NCI-H2196 treated with DMSO at 0.1 percent for 48 hours (cell line): ENCODE data around the gene RNF212B.
A peak's percentile ranks its signal among the peaks of the same experiment; 100 is the strongest.
"Not testable (repeated sequence)": the region's sequence is repeated elsewhere in the genome, so short reads cannot be mapped to it uniquely, and the experiment has no call there.

Experiments
- DNase-seq: peaks from one replicate; lab custom pipeline; 2025; ENCODE audit not compliant: unreplicated experiment; lab: John Stamatoyannopoulos, UW

Gene RNF212B

GRCh38 chr14:23237772-23238594, at the start of gene RNF212B:
Gene RNF212B (plus strand): TSS chr14:23237936. CDS start chr14:23240346, 2,410 bp downstream.
- peak; percentile 97 for DNase-seq

DNA sequence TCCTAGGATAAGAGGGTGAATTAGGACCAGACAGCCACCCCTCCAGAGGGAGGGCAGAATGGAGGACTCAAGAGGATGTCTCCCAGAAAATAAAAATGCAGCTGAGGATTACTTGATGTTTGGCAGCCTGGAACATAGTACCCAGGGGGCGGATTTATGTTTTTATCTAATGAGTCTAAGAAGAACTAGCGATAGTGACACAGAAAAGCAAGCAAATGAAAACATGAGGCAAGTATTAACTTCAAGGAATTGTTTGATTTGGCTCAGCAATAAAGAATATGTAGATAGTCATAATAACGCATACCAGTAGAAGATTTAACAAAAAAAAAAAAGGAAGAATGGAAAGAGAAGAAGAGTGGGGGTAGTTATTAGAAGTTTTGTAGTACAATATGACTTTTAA, 44.3 kb upstream of the RNF212B start:
- no peak for DNase-seq

GRCh38 chr14:23195552-23196101, 42.1 kb upstream of the RNF212B start:
- DNase-seq = no peak

DNA sequence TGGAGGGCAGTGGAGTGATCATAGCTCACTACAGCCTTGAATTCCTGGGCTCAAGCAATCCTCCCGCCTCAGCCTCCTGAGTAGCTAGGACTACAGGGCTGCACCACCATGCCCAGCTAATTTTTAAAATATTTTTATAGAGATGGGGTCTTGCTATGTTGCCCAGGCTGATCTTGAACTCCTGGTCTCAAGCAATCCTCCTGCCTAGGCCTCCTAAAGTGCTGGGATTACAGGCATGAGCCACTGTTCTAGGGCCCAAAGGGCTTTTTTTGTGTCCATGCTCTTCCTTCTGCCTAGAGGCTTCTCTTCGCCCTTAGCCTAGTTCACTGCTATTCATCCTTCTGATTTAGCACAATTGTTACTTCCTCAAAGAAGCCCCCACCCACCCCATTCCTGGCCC, 41.2 kb upstream of the RNF212B start:
- not testable (repeated sequence) for DNase-seq

GRCh38 chr14:23199141-23199540, 38.6 kb upstream of the RNF212B start:
- DNase-seq = not testable (repeated sequence)

GRCh38 chr14:23202001-23202400, 35.7 kb upstream of the RNF212B start:
- no peak for DNase-seq

GRCh38 chr14:23206422-23207145, 31.2 kb upstream of the RNF212B start:
- no peak for DNase-seq

GRCh38 chr14:23207146-23207540, 30.6 kb upstream of the RNF212B start:
- DNase-seq = no peak

- no peak for DNase-seq
These were observed 29.4 kb upstream of the RNF212B start for GRCh38 chr14:23208324-23208723.

DNA sequence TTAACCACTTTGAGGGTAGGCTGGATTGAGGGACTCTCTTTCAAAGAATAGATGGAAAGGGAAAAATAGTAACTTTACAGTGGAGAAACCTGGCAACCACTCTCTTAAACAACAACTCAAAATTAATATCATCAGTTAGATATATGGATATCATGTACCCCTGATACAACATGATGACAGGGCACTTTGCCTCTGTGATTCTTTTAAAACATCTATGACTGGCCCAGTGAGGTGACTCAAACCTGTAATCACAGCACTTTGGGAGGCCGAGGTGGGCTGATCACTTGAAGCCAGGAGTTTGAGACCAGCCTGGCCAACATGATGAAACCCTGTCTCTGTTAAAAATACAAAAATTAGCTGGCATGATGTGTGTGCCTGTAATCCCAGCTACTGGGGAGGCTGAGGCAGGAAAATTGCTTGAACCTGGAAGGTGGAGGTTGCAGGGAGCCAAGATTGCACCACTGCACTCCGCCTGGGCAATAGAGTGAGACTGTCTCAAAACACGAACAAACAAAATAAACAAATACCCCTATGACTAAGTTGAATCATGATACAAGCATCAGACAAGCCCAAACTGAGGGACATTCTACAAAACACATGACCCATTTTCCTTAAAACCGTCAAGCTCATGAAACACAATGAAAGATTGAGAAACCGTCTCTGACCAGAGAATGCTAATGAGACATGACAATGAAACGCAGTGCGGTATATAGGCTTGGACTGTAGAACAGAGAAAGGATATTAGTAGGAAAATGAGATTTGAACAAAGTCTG, 27.9 kb upstream of the RNF212B start:
- no peak for DNase-seq

GRCh38 chr14:23215421-23215820, 22.3 kb upstream of the RNF212B start:
- DNase-seq = no peak

DNA sequence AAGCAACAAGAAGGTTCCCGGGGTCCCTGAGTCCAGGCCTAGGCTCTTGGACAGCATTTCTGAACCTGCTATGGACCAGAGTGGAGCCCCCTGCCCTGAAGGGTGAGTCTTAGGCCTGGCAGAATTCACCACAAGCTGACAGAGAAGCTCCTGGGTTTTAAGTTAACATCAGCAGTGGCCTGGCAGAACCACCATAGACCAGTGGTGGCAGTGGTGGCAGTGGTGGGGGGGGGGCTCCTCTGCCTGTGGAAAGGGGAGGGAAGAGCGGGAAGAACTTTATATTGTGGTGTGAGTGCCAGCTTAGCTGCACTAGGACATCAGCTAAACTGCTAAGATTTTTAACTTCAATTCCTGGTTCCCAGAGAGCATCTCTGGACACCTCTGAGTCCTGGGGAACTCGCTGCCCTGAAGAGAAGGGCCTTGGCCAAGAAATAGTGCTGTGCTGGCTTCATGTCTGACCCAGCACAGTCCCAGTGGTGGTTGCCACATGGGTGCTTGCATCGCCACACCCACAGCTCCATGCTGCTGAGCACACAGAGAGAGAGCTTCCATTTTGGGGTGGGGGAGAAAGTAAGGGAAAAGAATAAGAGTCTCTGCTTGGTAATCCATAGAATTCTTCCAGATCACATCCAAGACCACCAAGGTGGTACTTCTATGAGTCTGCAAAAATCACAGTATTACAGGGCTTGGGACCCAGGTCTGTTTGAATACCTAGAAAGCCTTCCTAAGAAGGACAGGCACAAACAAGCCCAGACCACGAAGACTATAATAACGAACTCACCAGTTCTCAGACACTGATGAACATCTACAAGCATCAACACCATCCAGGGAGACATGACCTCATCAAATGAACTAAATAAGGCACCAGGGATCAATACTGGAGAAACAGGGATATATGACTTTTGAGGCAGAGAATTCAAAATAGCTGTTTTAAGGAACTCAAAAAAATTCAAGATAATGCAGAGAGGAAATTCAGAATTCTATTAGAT, 20.4 kb upstream of the RNF212B start:
- no peak for DNase-seq

DNA sequence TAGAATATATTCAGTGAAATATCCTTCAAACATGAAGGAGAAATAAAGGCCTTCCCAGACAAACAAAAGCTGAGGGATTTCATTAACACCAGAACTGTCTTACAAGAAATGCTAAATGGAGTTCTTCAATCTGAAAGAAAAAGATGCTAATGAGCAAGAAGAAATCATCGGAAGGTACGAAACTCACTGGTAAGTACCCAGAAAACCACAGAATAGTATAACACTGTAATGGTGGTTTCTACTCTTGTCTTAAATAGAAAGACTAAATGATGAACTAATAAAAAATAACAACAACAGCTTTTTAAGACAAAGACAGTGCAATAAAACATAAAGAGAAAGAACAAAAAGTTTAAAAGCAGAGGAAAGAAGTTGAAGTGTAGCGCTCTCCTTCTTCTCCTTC, 18.7 kb upstream of the RNF212B start:
- DNase-seq = no peak

- not testable (repeated sequence) for DNase-seq
These were observed 12.8 kb upstream of the RNF212B start for GRCh38 chr14:23224958-23225357.

- DNase-seq = no peak
These were observed 10.2 kb upstream of the RNF212B start for GRCh38 chr14:23227566-23227965.

DNA sequence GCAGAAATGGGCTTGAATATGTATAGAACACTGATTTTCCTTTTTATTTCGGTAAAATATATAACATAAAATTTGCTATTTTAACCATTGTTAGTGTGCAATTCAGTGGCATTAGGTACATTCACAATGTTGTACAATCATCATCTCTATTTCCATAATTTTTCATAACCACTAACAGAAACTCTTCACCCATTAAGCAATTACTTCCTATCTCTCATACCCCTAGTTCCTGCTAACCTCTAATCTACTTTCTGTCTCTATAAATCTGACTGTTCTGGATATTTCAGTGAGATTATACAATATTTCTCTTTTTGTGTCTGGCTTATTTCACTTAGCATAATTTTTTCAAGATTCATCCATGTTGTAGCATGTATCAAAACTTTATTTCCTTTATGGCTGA, 8.9 kb upstream of the RNF212B start:
- no peak for DNase-seq

GRCh38 chr14:23232241-23232808, 5.4 kb upstream of the RNF212B start:
- not testable (repeated sequence) for DNase-seq

GRCh38 chr14:23240661-23241060, 2.9 kb downstream of the RNF212B start:
- no peak for DNase-seq

DNA sequence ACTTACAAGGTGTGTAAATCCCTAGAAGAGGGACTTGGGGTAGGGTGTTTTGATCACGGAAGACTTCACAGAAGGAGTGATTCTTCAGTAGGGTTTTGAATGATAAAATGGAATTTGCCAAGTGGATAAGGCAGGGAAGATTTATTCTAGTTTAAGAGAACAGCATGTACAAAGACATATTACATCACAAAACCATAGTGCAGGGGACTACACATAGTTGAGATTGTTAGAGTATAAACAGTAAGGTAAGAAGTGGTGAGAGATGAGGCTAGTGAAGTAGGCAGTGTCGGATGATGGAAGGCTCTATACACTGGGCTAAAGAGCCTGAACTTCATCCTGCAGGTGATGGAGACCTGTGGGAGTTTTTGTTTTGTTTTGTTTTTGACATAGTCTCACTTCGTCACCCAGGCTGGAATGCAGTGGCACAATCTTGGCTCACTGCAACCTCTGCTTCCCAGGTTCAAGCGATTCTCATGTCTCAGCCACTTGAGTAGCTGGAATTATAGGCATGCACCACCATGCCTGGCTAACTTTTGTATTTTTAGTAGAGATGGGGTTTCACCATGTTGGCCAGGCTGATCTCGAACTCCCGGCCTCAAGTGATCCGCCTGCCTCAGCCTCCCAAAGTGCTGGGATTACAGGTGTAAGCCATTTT, 3.5 kb downstream of the RNF212B start:
- DNase-seq = not testable (repeated sequence)
